ENCODE results near the gene AARS1.

DNA sequence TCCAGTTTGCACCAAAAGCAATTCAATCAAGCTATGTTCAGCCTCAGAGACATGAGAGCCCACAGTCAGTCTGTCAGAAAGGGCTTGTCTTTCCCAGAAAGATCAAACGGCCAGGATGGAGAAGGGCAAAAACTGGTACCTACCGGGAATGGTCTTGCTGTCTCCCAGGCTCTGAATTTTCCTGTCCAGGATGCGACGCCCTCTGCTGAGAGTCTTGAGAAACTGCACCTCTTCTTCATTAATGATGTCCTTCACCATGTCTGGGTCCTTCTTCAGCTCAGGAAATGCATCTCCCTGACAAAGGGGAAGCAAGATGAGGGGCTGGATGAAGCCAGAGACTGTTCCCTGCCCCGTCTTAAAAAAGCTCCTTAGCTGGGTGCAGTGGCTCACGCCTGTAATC is 21.8 kb downstream of the AARS1 start:
- TF ChIP-seq SUZ12 (IDR thresholded peaks at IDR 0.05; ENCODE audit: low read length) (no peak), EGR1 (IDR thresholded peaks at IDR 0.05; ENCODE audit: borderline replicate concordance, low read depth, low read length) (no peak), POLR2A (IDR thresholded peaks at IDR 0.05; ENCODE audit: control extremely low read depth in 1 of 2, low read depth in 2 of 2, low read length in 2 of 2) (no peak), EP300 (IDR thresholded peaks at IDR 0.05; ENCODE audit: borderline replicate concordance in 1 of 2, low read depth in 2 of 2, low read length in 2 of 2) (no peak), TAF1 (IDR thresholded peaks at IDR 0.05; ENCODE audit: low read depth, low read length) (no peak), MAFK (IDR thresholded peaks at IDR 0.05; ENCODE audit: low read depth, low read length) (no peak)
- TF ChIP-seq, protein P1, sequence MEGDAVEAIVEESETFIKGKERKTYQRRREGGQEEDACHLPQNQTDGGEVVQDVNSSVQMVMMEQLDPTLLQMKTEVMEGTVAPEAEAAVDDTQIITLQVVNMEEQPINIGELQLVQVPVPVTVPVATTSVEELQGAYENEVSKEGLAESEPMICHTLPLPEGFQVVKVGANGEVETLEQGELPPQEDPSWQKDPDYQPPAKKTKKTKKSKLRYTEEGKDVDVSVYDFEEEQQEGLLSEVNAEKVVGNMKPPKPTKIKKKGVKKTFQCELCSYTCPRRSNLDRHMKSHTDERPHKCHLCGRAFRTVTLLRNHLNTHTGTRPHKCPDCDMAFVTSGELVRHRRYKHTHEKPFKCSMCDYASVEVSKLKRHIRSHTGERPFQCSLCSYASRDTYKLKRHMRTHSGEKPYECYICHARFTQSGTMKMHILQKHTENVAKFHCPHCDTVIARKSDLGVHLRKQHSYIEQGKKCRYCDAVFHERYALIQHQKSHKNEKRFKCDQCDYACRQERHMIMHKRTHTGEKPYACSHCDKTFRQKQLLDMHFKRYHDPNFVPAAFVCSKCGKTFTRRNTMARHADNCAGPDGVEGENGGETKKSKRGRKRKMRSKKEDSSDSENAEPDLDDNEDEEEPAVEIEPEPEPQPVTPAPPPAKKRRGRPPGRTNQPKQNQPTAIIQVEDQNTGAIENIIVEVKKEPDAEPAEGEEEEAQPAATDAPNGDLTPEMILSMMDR (IDR thresholded peaks at IDR 0.05; ENCODE audit: control extremely low read depth in 1 of 3, insufficient read depth in 1 of 3, low read depth in 1 of 3, low read length in 3 of 3): peak; percentile 51 to 80 (median 58)

All from H1 (cell line).